ENCODE results near the gene GSDME.

DNA sequence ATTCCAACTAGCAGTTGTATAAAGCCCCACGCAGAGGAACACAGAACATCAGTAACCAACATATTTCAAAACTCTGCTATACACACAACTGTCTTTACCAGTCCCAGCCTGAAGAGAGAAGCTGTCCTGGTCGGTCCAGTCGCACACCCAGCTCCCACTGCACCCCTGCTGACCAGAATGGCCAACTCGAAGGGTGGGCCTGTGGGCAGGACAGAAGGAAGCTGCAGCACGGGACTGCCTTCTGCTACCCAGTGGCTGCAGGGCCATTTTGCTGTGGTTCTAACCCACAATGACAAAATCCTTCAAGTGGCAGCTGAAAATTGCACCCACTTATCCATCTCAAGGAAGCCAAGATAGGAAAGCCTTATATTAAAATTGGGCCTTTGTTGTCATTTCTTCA is 48.2 kb downstream of the GSDME start:
- TF ChIP-seq, protein P1, sequence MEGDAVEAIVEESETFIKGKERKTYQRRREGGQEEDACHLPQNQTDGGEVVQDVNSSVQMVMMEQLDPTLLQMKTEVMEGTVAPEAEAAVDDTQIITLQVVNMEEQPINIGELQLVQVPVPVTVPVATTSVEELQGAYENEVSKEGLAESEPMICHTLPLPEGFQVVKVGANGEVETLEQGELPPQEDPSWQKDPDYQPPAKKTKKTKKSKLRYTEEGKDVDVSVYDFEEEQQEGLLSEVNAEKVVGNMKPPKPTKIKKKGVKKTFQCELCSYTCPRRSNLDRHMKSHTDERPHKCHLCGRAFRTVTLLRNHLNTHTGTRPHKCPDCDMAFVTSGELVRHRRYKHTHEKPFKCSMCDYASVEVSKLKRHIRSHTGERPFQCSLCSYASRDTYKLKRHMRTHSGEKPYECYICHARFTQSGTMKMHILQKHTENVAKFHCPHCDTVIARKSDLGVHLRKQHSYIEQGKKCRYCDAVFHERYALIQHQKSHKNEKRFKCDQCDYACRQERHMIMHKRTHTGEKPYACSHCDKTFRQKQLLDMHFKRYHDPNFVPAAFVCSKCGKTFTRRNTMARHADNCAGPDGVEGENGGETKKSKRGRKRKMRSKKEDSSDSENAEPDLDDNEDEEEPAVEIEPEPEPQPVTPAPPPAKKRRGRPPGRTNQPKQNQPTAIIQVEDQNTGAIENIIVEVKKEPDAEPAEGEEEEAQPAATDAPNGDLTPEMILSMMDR (IDR thresholded peaks at IDR 0.05): no peak
- TF ChIP-seq POLR2A (IDR thresholded peaks at IDR 0.05): no peak
